M059J (cell line): Measurements from ENCODE around the gene IFNK. TPM values are rescaled to one million over a fixed set of nuclear protein-coding genes. Genes with fewer than 3 reads are reported as not detected.

Source experiments
- DNase-seq: peaks from one replicate; pipeline ENCODE4 v3.0.0-alpha.2; 2012; ENCODE audit warnings: low read depth
- total RNA-seq: library from RNA; depleted of rRNA; stranded (reverse); fragments of >200 nt; shearing (Covaris generic); gene quantifications from 2 replicates; pipeline ENCODE4 v1.2.3, GENCODE V29; 2014; rRNA removed

IFNK gene
- total RNA-seq, 1 experiment from 2014 or later, result not detected

GRCh38 chr9:27573634-27574590 is 49.8 kb downstream of the IFNK start:
- DNase-seq, result peak; percentile 99

Other genes with a start within 250 kb of the IFNK start
- gene EQTN, start 227.1 kb upstream of the IFNK start, total RNA-seq, result not detected in 2 replicates
- 0.15 and 0.25 TPM in 2 replicates for gene MOB3B, start 5.5 kb downstream of the IFNK start, total RNA-seq
- 2.9 and 5.8 TPM in 2 replicates for gene C9orf72, start 49.2 kb downstream of the IFNK start, total RNA-seq